ENCODE results near the gene NRGN.
A peak's percentile ranks its signal among the peaks of the same experiment; 100 is the strongest.
"Not testable (repeated sequence)": the region's sequence is repeated elsewhere in the genome, so short reads cannot be mapped to it uniquely, and the experiment has no call there.

Gene NRGN

GRCh38 chr11:124768914-124769313 is 29.2 kb downstream of the NRGN start:
- H3K27ac ChIP-seq: peak overlapping the region in 1 of 2 donors; percentile 56
- no peak overlapping the region for H3K4me3 ChIP-seq
- TF ChIP-seq, protein P1, sequence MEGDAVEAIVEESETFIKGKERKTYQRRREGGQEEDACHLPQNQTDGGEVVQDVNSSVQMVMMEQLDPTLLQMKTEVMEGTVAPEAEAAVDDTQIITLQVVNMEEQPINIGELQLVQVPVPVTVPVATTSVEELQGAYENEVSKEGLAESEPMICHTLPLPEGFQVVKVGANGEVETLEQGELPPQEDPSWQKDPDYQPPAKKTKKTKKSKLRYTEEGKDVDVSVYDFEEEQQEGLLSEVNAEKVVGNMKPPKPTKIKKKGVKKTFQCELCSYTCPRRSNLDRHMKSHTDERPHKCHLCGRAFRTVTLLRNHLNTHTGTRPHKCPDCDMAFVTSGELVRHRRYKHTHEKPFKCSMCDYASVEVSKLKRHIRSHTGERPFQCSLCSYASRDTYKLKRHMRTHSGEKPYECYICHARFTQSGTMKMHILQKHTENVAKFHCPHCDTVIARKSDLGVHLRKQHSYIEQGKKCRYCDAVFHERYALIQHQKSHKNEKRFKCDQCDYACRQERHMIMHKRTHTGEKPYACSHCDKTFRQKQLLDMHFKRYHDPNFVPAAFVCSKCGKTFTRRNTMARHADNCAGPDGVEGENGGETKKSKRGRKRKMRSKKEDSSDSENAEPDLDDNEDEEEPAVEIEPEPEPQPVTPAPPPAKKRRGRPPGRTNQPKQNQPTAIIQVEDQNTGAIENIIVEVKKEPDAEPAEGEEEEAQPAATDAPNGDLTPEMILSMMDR (IDR thresholded peaks at IDR 0.05): no peak
- H3K27me3 ChIP-seq: no peaks in the 10 kb centered on the region
- no peaks in the 10 kb centered on the region for H3K9me3 ChIP-seq
- no peak for DNase-seq
- intact Hi-C loops (cut with DNase I; ENCODE audit: low total_unique reads): loop anchor here (10.0 kb wide), 1 partner anchor 856 kb away; the partner anchor contains the start of gene CHEK1
- H3K36me3 ChIP-seq: peaks cover 13 to 39% (median 25%) of the 10 kb centered on the region in 3 donors
- H3K4me1 ChIP-seq: peaks cover 0 to 24% (median 6%) of the 10 kb centered on the region in 4 donors

GRCh38 chr11:124769806-124770774 is 30.3 kb downstream of the NRGN start:
- Histone ChIP-seq H3K27ac (peak overlapping the region; percentile 23 to 56), H3K36me3 (peaks cover 13 to 39% (median 25%) of the 10 kb centered on the region in 3 donors), H3K4me3 (no peak overlapping the region), H3K27me3 (no peaks in the 10 kb centered on the region), H3K9me3 (no peaks in the 10 kb centered on the region), H3K4me1 (peaks cover 0 to 27% (median 5%) of the 10 kb centered on the region in 4 donors)
- TF ChIP-seq, protein P1 (IDR thresholded peaks at IDR 0.05): no peak
- intact Hi-C loops (cut with DNase I; ENCODE audit: low total_unique reads): loop anchor here (10.0 kb wide), 1 partner anchor 855 kb away; the partner anchor contains the start of gene CHEK1
- no peak for DNase-seq

- H3K9me3 ChIP-seq; intact Hi-C loops (cut with DNase I; ENCODE audit: low total_unique reads); H3K27me3 ChIP-seq; DNase-seq; H3K4me3 ChIP-seq: not testable (repeated sequence)
- H3K27ac ChIP-seq: peak overlapping the region; percentile 23 to 56
- H3K36me3 ChIP-seq: peaks cover 13 to 39% (median 25%) of the 10 kb centered on the region in 3 donors
- peaks cover 0 to 36% (median 5%) of the 10 kb centered on the region in 4 donors for H3K4me1 ChIP-seq
Observed at GRCh38 chr11:124770959-124771358, 31.2 kb downstream of the NRGN start.

GRCh38 chr11:124776865-124777645 is 37.3 kb downstream of the NRGN start:
- H3K9me3 ChIP-seq: no peaks in the 10 kb centered on the region
- intact Hi-C loops (cut with DNase I; ENCODE audit: low total_unique reads): no loop called here
- peak overlapping the region; percentile 70 to 80 for H3K27ac ChIP-seq
- H3K4me3 ChIP-seq: no peak overlapping the region
- H3K27me3 ChIP-seq: no peaks in the 10 kb centered on the region
- H3K36me3 ChIP-seq: peaks cover 0 to 7% (median 0%) of the 10 kb centered on the region in 3 donors
- TF ChIP-seq, protein P1 (IDR thresholded peaks at IDR 0.05): no peak
- DNase-seq: peak in 1 of 2 donors; percentile 81
- H3K4me1 ChIP-seq: peaks cover 0 to 65% (median 12%) of the 10 kb centered on the region in 4 donors

DNA sequence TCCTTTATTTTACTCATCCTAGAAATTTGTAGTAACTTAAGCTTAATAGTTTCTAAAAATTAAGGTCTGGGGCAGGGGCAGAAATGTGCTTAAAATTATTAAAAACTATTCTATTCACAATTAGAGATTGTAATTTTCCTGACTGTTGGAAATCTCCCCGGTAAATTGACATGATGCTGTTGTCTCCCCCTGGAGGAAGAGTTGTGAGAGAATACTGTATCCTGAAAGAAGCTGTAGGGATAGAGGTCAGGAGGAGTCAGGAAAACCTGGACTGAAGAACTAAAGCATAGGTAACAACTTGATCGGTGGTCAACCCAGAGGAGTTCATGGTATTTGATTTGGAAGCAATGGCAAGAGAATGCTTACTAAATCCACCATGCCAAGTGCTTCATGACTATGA is 38.5 kb downstream of the NRGN start:
- H3K36me3 ChIP-seq: no peaks in the 10 kb centered on the region
- peak overlapping the region; percentile 70 to 80 for H3K27ac ChIP-seq
- H3K27me3 ChIP-seq: no peaks in the 10 kb centered on the region
- H3K4me1 ChIP-seq: peaks cover 0 to 65% (median 12%) of the 10 kb centered on the region in 4 donors
- no peak for DNase-seq
- intact Hi-C loops (cut with DNase I; ENCODE audit: low total_unique reads): no loop called here
- H3K9me3 ChIP-seq: no peaks in the 10 kb centered on the region
- no peak overlapping the region for H3K4me3 ChIP-seq
- TF ChIP-seq, protein P1 (IDR thresholded peaks at IDR 0.05): no peak

Data from tibial artery (tissue), 4 donors.